ENCODE measurements around the gene LINS1.
A peak's percentile ranks its signal among the peaks of the same experiment; 100 is the strongest.
"Not testable (repeated sequence)": the region's sequence is repeated elsewhere in the genome, so short reads cannot be mapped to it uniquely, and the experiment has no call there.

Gene LINS1

GRCh38 chr15:100601617-100602063, 344 bp downstream of the LINS1 start:
- Histone ChIP-seq H3K4me1 (ENCODE audit: control insufficient read depth, insufficient read depth, low read length) (no peaks in the 10 kb centered on the region; the same call in 1 of the 2 replicates), H3K27ac (ENCODE audit: low read length) (no peak overlapping the region), H3K9me3 (ENCODE audit: control insufficient read depth, insufficient read depth, low read length) (no peaks in the 10 kb centered on the region), H3K4me3 (ENCODE audit: low read length) (peak overlapping the region; percentile 94), H3K36me3 (ENCODE audit: control insufficient read depth, insufficient read depth, low read length) (no peaks in the 10 kb centered on the region), H3K27me3 (ENCODE audit: control insufficient read depth, insufficient read depth, low read length) (no peaks in the 10 kb centered on the region)
- WGBS (ENCODE audit: insufficient coverage, insufficient read length) = no CpG with 5 or more reads among the region's 21 CpGs
- DNase-seq (ENCODE audit: low read depth, low spot score) = no peak

- H3K27ac ChIP-seq (ENCODE audit: low read length) = no peak overlapping the region
- WGBS (ENCODE audit: insufficient coverage, insufficient read length) = no CpG with 5 or more reads among the region's 10 CpGs
- H3K27me3 ChIP-seq (ENCODE audit: control insufficient read depth, insufficient read depth, low read length) = no peaks in the 10 kb centered on the region
- H3K36me3 ChIP-seq (ENCODE audit: control insufficient read depth, insufficient read depth, low read length) = no peaks in the 10 kb centered on the region
- H3K4me1 ChIP-seq (ENCODE audit: control insufficient read depth, insufficient read depth, low read length) = no peaks in the 10 kb centered on the region; the same call in 1 of the 2 replicates
- peak overlapping the region; percentile 94; the same call in 1 of the 2 replicates for H3K4me3 ChIP-seq (ENCODE audit: low read length)
- H3K9me3 ChIP-seq (ENCODE audit: control insufficient read depth, insufficient read depth, low read length) = no peaks in the 10 kb centered on the region
- no peak for DNase-seq (ENCODE audit: low read depth, low spot score)
Measured at GRCh38 chr15:100601163-100601562, 821 bp downstream of the LINS1 start.

- no peak overlapping the region for H3K4me3 ChIP-seq (ENCODE audit: low read length)
- no peak for DNase-seq (ENCODE audit: low read depth, low spot score)
- H3K9me3 ChIP-seq (ENCODE audit: control insufficient read depth, insufficient read depth, low read length) = no peaks in the 10 kb centered on the region
- no peaks in the 10 kb centered on the region for H3K27me3 ChIP-seq (ENCODE audit: control insufficient read depth, insufficient read depth, low read length)
- no peak overlapping the region for H3K27ac ChIP-seq (ENCODE audit: low read length)
- no peaks in the 10 kb centered on the region for H3K36me3 ChIP-seq (ENCODE audit: control insufficient read depth, insufficient read depth, low read length)
- WGBS (ENCODE audit: insufficient coverage, insufficient read length) = no CpG with 5 or more reads among the region's 1 CpG
- H3K4me1 ChIP-seq (ENCODE audit: control insufficient read depth, insufficient read depth, low read length) = no peaks in the 10 kb centered on the region; the same call in 1 of the 2 replicates
Measured at GRCh38 chr15:100598655-100599054, 3.3 kb downstream of the LINS1 start.

- DNase-seq (ENCODE audit: low read depth, low spot score) = no peak
Measured at GRCh38 chr15:100597862-100598261, 4.1 kb downstream of the LINS1 start.

GRCh38 chr15:100596792-100597191, 5.2 kb downstream of the LINS1 start:
- no peaks in the 10 kb centered on the region for H3K36me3 ChIP-seq (ENCODE audit: control insufficient read depth, insufficient read depth, low read length)
- WGBS (ENCODE audit: insufficient coverage, insufficient read length) = no CpG with 5 or more reads among the region's 7 CpGs
- DNase-seq (ENCODE audit: low read depth, low spot score) = no peak
- no peaks in the 10 kb centered on the region; the same call in 1 of the 2 replicates for H3K4me1 ChIP-seq (ENCODE audit: control insufficient read depth, insufficient read depth, low read length)
- no peak overlapping the region for H3K4me3 ChIP-seq (ENCODE audit: low read length)
- H3K27me3 ChIP-seq (ENCODE audit: control insufficient read depth, insufficient read depth, low read length) = no peaks in the 10 kb centered on the region
- H3K9me3 ChIP-seq (ENCODE audit: control insufficient read depth, insufficient read depth, low read length) = no peaks in the 10 kb centered on the region
- no peak overlapping the region for H3K27ac ChIP-seq (ENCODE audit: low read length)

More at GRCh38 chr15:100597862-100598261, 4.1 kb downstream of the LINS1 start:
- WGBS (ENCODE audit: insufficient coverage, insufficient read length) = no CpG with 5 or more reads among the region's 3 CpGs
- H3K4me3 ChIP-seq (ENCODE audit: low read length) = no peak overlapping the region
- no peaks in the 10 kb centered on the region; the same call in 1 of the 2 replicates for H3K4me1 ChIP-seq (ENCODE audit: control insufficient read depth, insufficient read depth, low read length)
- no peaks in the 10 kb centered on the region for H3K36me3 ChIP-seq (ENCODE audit: control insufficient read depth, insufficient read depth, low read length)
- no peaks in the 10 kb centered on the region for H3K9me3 ChIP-seq (ENCODE audit: control insufficient read depth, insufficient read depth, low read length)
- no peak overlapping the region for H3K27ac ChIP-seq (ENCODE audit: low read length)
- H3K27me3 ChIP-seq (ENCODE audit: control insufficient read depth, insufficient read depth, low read length) = no peaks in the 10 kb centered on the region

- H3K9me3 ChIP-seq (ENCODE audit: control insufficient read depth, insufficient read depth, low read length) = no peaks in the 10 kb centered on the region
- H3K4me1 ChIP-seq (ENCODE audit: control insufficient read depth, insufficient read depth, low read length) = no peaks in the 10 kb centered on the region; the same call in 1 of the 2 replicates
- no peak overlapping the region for H3K4me3 ChIP-seq (ENCODE audit: low read length)
- H3K36me3 ChIP-seq (ENCODE audit: control insufficient read depth, insufficient read depth, low read length) = no peaks in the 10 kb centered on the region
- no peak for DNase-seq (ENCODE audit: low read depth, low spot score)
- WGBS (ENCODE audit: insufficient coverage, insufficient read length) = no CpG with 5 or more reads among the region's 3 CpGs
- H3K27me3 ChIP-seq (ENCODE audit: control insufficient read depth, insufficient read depth, low read length) = no peaks in the 10 kb centered on the region
- no peak overlapping the region for H3K27ac ChIP-seq (ENCODE audit: low read length)
Measured at GRCh38 chr15:100595964-100596363, 6.0 kb downstream of the LINS1 start.

GRCh38 chr15:100593431-100593830, 8.6 kb downstream of the LINS1 start:
- Histone ChIP-seq H3K27me3 (ENCODE audit: control insufficient read depth, insufficient read depth, low read length) (no peaks in the 10 kb centered on the region), H3K36me3 (ENCODE audit: control insufficient read depth, insufficient read depth, low read length) (no peaks in the 10 kb centered on the region), H3K27ac (ENCODE audit: low read length) (no peak overlapping the region), H3K9me3 (ENCODE audit: control insufficient read depth, insufficient read depth, low read length) (no peaks in the 10 kb centered on the region; the same call in 1 of the 2 replicates), H3K4me3 (ENCODE audit: low read length) (no peak overlapping the region), H3K4me1 (ENCODE audit: control insufficient read depth, insufficient read depth, low read length) (no peaks in the 10 kb centered on the region)
- WGBS (ENCODE audit: insufficient coverage, insufficient read length) = no CpG with 5 or more reads among the region's 2 CpGs
- no peak for DNase-seq (ENCODE audit: low read depth, low spot score)

- no peak overlapping the region for H3K27ac ChIP-seq (ENCODE audit: low read length)
- WGBS (ENCODE audit: insufficient coverage, insufficient read length) = no CpG with 5 or more reads among the region's 3 CpGs
- no peak for DNase-seq (ENCODE audit: low read depth, low spot score)
- H3K4me1 ChIP-seq (ENCODE audit: control insufficient read depth, insufficient read depth, low read length) = no peaks in the 10 kb centered on the region
- H3K36me3 ChIP-seq (ENCODE audit: control insufficient read depth, insufficient read depth, low read length) = no peaks in the 10 kb centered on the region
- H3K4me3 ChIP-seq (ENCODE audit: low read length) = no peak overlapping the region
- no peaks in the 10 kb centered on the region for H3K27me3 ChIP-seq (ENCODE audit: control insufficient read depth, insufficient read depth, low read length)
- no peaks in the 10 kb centered on the region; the same call in 1 of the 2 replicates for H3K9me3 ChIP-seq (ENCODE audit: control insufficient read depth, insufficient read depth, low read length)
Measured at GRCh38 chr15:100592898-100593297, 9.1 kb downstream of the LINS1 start.

GRCh38 chr15:100591835-100592234, 10.1 kb downstream of the LINS1 start:
- Histone ChIP-seq H3K4me1 (ENCODE audit: control insufficient read depth, insufficient read depth, low read length) (no peaks in the 10 kb centered on the region), H3K27me3 (ENCODE audit: control insufficient read depth, insufficient read depth, low read length) (no peaks in the 10 kb centered on the region), H3K9me3 (ENCODE audit: control insufficient read depth, insufficient read depth, low read length) (peaks cover 2% of the 10 kb centered on the region; the same call in 1 of the 2 replicates), H3K27ac (ENCODE audit: low read length) (no peak overlapping the region), H3K4me3 (ENCODE audit: low read length) (no peak overlapping the region), H3K36me3 (ENCODE audit: control insufficient read depth, insufficient read depth, low read length) (no peaks in the 10 kb centered on the region)
- no CpG with 5 or more reads among the region's 2 CpGs for WGBS (ENCODE audit: insufficient coverage, insufficient read length)
- DNase-seq (ENCODE audit: low read depth, low spot score) = no peak

- no CpG with 5 or more reads among the region's 2 CpGs for WGBS (ENCODE audit: insufficient coverage, insufficient read length)
- not testable (repeated sequence) for DNase-seq (ENCODE audit: low read depth, low spot score); H3K4me3 ChIP-seq (ENCODE audit: low read length); H3K4me1 ChIP-seq (ENCODE audit: control insufficient read depth, insufficient read depth, low read length); H3K27ac ChIP-seq (ENCODE audit: low read length); H3K9me3 ChIP-seq (ENCODE audit: control insufficient read depth, insufficient read depth, low read length); H3K36me3 ChIP-seq (ENCODE audit: control insufficient read depth, insufficient read depth, low read length); H3K27me3 ChIP-seq (ENCODE audit: control insufficient read depth, insufficient read depth, low read length)
Measured at GRCh38 chr15:100591163-100591562, 10.8 kb downstream of the LINS1 start.

- H3K27me3 ChIP-seq (ENCODE audit: control insufficient read depth, insufficient read depth, low read length) = no peaks in the 10 kb centered on the region
- no CpG with 5 or more reads among the region's 1 CpG for WGBS (ENCODE audit: insufficient coverage, insufficient read length)
- H3K4me1 ChIP-seq (ENCODE audit: control insufficient read depth, insufficient read depth, low read length) = no peaks in the 10 kb centered on the region
- DNase-seq (ENCODE audit: low read depth, low spot score) = no peak
- no peak overlapping the region for H3K4me3 ChIP-seq (ENCODE audit: low read length)
- H3K36me3 ChIP-seq (ENCODE audit: control insufficient read depth, insufficient read depth, low read length) = no peaks in the 10 kb centered on the region
- no peak overlapping the region for H3K27ac ChIP-seq (ENCODE audit: low read length)
- peaks cover 2% of the 10 kb centered on the region; the same call in 1 of the 2 replicates for H3K9me3 ChIP-seq (ENCODE audit: control insufficient read depth, insufficient read depth, low read length)
Measured at GRCh38 chr15:100588638-100589242, 13.2 kb downstream of the LINS1 start.
